Measurements from ENCODE around the gene YBX2.
A peak's percentile ranks its signal among the peaks of the same experiment; 100 is the strongest.

Gene YBX2

DNA sequence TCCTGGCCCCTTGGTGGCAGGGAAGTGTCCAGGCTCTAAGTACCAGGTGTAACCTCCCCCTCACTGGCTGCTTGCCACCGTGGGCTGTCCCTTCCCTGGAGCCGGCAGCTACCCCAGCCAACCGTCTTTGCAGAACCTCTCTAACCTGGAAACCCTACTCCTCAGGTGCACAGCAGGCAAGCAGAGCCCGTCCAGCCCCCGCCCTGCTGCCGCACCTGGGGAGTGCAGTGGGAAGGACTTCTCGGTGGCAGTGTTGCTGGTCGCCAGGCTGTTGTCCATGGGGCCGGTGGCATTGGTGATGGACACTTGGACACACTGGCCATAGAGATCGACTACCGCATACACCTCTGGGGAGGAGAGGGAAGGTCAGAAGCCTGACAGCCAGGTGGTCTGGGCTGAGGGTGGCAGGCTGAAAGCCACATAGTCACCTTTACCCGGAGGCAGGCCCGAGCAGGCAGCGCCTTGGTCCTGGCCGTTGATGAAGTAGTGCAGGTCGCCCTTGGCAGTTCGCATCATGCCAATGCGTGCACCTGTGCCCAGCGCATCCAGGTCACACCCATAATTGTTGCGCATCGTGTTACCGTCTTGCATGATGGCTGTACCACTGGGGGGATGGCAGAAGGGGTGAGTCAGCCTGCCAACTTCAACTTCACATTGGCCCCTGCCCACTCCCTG lies 28.2 kb upstream of the YBX2 start:
- no peak for DNase-seq

DNA sequence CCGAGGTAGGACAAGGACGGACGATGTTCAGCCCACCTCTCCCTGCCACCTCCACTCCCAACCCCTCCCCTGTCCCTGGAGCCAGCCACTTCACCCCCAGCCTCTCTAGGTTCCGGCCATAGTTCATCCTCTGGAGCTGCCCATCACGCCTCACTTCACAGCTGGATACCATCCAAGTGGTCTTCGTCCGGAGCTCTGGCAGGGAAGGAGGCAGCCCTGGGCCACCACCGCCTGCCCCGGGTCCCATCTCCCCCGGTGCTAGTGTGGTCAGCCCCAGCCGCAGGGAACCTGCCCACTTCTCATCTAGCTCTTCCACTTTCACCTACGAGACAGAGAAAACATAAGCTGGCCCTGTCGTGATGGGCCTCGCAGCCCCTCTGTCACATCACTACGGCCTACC lies 27.0 kb upstream of the YBX2 start:
- DNase-seq, result no peak

DNA sequence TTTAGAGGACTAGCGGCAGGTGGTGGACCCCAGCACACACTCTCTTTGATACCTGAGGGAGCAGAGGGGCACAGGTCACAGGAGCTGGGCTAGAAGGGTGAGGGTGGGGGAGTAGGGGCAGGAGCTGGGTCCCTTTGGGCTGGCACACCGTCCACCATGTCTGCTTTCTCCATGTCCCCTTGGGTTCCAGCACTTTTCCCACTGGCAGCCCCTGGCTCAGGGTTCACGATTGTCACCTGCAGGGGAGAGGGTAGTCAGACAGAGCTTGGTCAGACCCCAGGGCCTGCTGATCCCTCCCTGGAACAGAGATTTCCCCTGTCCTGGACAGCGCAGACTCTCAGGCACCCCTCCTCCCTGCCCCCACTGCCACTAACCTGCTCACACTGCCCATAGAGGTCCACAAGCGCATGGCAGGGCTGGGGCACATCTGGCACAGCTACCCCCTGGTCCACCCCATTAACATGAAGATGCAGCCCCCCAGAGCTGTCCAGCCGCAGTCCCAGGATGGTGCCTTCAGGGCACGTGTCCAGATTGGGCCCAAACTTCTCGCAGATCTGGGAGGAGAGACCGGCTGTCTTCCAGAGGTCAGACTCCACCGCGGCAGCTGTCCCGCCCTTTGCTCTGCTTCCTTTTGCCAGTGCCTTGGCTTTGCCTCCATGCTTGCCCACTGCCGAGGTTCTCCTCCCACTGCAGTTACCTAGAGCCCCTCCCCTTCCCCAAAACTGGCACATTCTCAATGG lies 23.9 kb upstream of the YBX2 start:
- no peak for DNase-seq

DNA sequence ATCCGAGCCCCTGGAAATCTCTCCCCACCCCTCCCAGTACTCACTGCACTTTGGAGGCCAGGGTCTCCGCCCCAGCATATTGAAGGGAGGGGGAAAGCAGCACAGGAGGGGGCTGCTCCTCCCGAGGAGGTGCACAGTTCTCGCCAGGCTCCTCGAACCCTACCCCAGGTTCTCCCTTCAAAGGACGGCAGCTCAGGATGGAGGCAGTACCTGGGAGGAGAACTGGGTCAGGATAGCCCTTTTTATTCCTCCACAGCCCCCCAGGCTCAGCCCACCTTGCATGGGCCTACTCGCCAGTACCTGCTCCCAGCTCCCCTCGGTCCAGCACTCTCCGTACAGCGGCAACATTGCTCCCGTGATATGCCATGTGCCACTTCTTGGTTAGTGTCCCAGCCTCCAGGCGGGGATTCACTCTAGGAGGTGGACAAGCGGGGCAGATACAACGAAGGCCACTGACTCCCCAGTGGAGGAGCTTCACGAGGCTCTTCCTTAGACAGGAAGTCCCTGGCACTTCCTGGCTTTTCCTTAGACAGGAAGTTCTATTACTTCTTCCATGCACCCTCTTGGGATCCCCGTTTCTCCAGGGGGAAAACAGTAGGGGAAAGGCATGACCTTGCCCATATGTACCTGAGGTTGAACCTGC lies 22.8 kb upstream of the YBX2 start:
- no peak for DNase-seq

DNA sequence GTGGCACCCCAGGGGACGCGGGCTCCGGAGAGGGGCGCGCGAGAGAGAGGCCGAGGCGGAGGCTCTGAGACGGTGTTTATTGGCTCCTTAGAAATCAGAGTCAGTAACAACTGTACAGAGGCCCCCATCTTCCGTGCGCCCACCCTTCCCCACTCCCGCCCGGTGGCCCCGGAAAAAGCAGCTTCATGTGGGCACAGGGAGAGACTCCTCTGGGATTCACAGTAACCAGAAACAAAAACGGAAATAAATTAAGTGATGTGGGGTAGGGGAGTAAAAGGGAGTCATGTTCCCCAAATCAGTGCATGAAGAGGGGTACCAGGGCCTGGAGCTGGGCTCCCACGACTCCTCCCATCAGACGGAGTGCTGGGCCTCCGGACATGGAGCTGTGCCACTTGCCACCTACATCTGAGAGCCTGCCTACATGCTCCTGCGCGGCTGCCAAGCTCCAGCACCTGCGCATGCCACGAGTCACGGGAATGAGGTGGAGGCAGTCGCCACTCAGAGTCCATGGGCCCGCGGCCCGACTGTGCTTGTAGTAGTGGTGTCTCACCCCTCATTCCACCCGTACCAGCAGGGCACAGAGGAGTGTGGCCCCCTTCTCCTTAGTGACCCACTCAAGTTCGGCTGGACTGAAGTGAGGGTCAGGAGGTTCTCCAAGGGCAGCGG lies 21.3 kb upstream of the YBX2 start:
- no peak for DNase-seq

DNA sequence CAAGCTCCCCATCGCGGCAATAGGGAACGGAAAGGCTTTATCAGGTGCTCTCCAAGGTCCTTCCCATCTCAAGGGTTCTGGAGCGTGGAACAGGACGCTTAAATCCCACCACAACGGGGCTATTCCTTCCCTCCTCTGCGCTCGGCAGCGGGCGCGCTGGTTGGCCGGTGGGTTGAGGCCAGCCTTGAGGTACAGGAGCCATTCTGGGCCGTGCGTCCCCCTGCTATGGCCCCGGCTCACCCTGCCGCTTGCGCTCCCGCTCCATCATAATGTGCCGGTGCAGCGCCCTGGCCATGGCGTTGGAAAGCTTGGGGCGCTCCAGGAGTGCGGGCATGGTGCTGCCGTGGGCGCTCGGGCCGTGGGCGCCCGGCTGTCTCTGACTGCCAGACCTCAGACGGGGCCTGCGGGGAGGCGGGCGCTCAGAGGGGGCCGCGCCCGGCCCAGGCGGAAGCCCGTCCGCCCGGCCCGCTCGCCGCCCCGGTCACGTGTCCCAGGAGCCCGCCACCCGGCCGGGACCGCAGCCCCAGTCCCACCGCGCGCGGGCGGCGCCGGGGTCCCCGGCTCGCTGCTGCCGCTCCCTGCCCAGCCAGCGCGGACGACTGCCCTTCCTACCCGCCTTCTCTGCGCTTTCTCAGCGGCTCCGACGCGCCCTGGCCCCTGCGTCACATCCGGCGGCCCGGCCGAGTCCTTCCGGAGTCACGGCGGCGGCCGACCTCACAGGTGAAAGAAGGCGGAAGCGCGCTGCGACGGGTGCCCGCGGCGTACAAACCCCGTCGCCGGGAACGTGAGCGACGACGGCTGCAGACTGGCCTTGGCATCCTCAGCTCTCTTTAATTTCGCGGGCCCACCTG lies 20.5 kb upstream of the YBX2 start, which contains the start of gene GPS2:
Gene GPS2 (minus strand): TSS at position 642 of the 851 bp plus-strand sequence. CDS start 308 bp downstream, at position 334.
- peak; percentile 95 for DNase-seq

DNA sequence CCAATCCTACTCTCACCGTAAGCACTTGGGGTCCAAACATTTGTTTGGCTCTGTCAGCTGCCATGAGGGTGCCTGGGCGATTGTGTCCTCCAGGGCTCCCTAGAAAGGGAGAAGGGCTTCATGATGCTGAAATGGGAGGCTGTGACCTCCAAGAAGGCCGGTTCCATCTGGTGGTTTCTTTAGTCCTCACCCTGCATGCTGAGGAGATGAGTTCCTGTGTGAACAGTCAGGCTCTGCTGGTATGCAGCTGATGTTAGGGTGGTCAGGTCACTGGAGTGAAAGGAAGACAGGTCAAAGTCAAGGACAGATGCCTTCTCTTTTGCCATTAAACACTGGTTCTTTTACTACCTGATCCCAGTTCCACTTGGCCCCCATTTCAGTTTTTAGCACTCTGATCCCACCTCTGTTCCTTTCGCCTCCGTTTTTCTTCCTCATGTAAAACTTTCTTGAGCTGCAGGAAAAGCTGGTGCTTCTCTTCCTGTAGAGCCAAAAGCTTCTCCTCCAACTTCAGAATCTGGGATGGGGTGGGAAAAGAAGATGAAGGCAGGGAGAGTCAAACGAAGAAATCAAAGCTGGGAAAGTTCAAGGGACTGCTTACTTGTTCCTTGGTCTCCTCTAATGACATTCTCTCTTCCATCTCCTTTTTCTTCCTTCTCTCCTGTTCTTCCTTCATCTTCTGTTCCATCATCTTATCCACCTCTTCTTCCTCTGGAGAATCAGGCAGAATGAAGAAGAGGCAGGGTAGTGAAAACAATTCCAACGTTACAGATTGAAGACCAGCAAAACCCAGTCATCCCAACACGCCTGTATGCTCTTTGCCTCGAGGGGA lies 19.7 kb upstream of the YBX2 start:
- no peak for DNase-seq

DNA sequence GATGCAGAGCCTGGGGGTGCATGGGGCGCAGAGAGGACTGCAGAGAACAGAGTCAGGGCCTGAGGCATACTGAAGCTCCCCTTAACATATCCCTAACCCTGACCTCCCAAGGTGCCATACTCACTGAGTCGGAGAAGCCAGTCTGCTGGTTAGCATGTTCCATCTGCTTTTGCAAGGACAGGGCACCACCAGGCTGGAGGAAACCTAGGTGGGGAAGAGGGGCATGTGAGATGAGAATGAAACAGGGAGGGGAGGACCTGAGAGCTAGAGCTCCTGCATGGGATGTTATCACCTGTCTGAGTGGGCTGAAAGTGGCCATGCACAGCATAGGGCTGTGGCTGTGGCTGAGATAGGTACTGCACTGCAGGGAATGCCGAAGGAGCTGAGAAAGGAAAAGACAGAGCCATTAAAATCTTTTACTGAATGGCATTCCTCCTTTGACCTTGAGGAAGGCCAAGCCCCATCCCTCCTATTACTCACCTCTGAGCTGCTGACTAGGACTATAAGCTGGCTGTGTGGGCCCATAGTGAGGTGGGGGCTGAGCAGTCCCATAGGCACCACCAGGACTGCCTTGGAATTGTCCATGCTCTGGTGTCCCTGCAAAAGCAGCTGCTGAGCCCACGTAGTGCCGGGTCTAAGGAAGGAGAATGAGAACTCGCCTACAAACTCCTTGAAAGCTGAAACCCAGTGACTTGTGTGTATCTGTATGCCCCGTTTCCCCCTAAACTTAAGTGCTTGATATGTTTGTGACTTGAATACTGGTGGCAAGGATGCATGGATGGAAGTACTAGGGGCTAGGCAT lies 18.9 kb upstream of the YBX2 start:
- peak; percentile 32 for DNase-seq

DNA sequence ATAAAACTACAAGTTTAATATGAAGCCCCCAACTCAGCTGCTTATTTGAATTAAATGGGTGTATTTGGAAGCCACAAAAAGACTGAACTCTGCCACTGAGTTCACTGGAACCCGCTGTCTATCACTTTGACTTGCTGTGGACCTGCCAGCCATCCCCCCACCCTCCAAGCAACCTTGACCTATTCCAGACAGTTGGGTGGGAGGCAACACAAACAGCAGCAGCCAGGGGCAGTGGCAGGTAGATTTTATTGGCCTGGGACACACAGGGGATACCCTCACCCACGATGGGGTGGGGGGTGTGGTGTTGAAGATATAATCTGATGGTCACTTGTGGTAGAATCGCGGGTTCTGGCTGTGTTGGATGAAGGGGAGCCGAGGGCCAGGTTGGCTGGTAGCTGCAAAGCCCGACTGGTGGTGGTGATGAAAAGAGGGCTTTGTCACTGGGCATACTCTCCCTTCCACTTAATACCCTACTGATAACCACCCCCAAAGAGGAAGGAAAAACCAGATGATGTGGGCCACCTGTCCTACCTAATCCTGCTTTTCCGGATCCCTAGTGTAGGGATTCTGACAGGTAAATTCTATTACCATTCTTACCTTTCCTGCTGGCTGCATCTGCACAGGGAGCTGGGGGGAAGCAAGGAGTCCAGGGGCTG lies 18.1 kb upstream of the YBX2 start:
- DNase-seq, result no peak

DNA sequence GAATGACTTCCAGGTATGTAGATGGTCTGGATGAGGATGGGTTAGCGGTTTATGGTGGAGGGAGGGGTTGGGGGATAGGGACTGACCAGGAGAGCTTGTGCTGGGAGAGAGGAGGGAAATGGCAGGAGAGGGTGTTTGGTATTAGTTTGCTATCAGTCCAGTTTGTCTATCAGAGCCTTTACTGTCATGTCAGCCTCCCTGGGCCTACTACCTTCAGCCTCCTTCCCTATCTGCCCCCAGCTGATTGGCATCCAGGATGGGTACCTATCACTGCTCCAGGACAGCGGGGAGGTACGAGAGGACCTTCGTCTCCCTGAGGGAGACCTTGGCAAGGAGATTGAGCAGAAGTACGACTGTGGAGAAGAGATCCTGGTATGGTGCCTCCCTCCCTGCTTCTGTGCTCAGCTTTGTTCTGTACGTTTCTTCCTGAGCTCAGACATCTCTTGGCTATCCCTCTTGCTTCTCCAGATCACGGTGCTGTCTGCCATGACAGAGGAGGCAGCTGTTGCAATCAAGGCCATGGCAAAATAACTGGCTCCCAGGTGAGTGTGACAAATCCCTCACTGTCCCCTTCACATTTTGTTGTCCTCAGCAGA lies 16.8 kb upstream of the YBX2 start:
- no peak for DNase-seq

DNA sequence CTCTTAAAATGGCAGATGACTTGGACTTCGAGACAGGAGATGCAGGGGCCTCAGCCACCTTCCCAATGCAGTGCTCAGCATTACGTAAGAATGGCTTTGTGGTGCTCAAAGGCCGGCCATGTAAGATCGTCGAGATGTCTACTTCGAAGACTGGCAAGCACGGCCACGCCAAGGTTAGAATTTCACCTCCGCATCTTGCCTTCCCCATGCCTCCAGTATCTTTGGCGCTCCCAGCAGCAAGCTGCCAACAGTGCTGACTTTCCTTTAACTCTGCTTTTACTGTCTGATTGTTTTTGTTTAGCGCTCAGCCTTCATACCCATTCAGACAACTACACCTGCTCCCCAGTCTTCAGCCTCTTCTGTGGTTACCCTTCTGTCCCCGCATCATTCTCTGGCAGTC lies 15.2 kb upstream of the YBX2 start:
- DNase-seq, result no peak

DNA sequence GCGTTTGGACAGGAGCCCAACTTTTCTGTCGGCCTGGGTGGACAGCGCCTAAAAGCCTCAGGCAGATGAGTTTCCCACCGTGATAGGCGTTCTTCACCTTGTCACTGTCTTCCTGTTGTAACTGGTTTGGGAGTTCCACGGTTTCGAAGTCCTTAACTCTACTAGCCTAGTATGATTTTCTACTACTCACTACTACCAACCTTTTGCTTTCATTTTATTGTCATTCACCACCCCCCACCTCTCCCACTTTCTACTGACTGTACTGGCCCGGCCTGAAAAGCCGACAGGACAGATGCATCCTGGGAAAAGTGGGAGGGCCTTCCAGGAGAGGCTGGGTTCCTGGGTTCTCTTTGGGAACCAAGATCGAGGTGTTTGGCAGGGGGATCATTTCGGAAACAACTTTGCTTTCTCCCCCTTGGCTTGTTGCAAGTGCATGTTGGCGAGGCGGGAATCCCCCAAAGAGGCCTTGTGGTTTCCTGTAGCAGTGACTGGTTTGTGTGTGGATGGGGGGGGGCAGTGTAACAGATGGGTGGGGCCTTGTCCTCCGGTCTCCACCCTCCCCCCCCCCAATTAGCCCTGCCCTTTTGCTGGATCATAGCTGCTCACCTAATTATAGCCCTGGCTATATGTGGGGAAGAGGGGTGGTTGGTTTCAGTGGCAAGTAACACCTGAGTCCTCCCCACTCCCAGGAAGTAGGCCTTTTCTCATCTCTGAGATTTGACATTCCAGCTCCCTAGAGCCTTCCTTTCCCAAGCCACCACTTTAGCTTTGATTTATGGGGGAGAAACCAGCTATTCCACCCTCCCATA lies 14.4 kb upstream of the YBX2 start:
- DNase-seq, result peak; percentile 82

DNA sequence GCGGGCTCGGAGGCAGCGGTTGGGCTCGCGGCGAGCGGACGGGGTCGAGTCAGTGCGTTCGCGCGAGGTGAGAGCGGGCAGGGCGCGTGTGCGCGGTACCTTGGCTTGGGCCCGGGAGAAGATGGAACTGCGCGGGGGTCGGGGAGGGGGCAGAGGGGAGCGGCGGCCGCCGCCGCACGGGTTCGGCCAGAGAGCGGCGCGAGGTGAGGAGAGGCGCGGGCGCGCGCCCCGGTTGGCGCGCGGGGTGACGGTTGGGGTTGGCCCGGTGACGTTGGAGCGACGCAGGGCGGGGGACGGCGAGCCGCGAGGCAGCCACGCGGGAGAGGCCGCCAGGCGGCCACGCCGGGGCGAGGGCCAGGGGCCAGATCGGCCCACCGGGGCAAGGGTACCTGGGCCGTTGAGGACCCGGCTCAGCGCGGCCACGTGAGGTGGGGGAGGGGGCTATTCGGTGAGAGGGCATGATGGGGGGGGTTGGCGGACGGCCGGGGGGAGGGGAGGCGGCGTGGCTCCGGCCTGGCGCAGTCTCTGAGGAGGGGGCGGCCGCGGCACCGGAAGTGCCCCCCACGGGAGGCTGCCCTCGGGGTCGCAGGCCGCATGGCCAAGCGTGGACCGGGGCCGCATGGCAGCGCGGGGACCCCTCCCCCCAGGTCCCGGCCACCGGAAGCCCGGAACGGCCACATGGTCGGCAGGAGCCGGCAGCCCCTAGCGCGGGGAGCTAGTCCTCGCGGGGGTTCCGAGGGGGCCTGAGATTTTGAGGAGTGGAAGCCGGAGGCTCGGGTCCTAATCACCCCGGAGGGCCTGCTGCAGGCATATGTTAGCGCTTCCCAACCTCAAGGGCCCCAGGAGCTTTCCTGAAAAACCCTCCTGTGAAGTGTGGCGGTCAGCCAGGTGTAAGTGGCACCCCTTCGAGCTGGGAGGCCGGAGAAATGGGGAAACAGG lies 13.5 kb upstream of the YBX2 start:
- DNase-seq, result peak; percentile 67

DNA sequence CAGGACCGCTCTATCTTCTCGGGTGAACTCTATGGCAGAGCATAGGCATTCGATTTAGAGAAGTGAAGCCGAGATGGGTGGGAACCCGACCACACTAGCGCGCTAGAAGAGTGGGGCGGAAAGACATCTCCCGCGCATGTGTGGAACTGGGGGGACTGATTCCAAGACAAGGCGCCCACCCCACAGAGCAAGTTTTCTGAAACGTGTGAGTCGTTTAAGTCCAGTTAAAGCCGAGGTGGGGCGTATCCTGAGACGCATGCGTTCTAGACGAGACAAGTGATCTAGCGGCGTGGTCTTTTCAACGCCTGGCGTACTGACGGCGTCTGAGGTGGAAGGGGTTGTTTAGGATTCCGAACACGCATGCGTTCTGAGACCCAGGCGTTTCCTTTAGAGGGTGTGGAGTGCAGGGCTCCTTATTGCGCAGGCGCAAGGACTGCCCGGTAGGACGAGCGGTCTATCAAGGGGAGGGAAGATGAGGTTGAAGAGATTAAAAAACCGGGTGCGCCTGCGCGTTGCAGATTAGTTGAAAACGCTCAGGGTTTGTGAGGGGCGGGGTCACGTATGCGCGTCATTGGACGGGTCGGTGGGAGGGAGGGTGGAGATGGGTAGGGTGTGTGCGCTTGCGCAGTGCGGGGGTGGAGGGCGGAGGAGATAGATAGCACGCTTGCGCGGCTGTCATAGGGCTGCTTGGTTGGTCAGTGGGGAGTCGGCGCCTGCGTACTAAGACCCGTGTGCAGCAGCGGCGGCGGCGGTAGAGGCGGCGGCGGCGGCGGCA lies 12.7 kb upstream of the YBX2 start, which contains the start of gene EIF5A:
Gene EIF5A (plus strand): TSS at position 718 of the 775 bp plus-strand sequence. CDS start 2,008 bp downstream, outside the sequence.
- peak; percentile 99 for DNase-seq

DNA sequence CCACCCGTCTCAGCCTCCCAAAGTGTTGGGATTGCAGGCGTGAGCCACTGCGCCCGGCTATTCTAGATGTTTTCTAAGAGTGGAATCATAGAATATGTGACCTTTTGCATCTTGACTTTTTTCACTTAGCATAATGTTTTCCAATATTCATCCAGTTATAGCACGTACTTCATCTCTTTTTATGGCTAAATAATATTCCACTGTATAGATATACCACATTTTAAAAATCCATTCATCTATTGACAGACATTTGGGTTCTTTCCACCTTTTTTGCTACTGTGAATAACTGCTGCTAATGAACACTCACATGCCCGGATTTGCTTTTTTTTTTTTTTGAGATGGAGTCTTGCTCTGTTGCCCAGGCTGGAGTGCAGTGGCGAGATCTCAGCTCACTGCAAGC lies 9.7 kb upstream of the YBX2 start:
- no peak for DNase-seq

DNA sequence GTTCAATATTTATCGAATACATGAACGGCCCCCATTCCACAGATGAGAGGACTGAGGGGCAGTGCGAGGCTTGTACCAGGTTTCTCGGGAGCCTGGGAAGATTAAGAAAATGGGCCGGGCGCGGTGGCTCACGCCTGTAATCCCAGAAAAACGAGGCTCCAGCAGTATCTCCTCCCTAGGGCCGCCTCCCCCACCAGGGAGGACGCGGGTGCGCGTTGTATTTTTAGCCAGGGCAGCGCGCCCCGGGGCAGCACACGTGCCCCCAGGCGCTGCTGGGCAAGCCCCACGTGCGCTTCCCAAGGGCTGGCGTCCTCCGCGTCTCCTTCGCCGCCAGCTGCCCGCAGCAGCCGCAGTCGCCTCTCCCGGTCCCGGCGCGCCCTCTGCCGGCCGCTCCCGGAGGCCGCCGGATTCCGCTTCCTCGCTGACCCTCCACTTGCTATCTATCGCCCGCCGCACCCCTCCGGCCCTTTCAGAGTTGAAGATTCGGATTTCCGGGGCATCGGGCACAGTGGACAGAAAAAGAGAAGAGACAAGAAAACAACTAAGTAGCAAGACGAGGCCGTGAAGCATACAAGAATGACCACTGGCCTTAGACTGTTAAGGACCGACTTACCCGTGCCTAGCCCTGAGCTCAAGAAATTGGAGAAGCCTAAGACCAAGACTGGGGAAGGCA lies 1.9 kb upstream of the YBX2 start:
- peak; percentile 74 for DNase-seq

All from activated T-cell treated with anti-CD3 and anti-CD28 coated beads, Interleukin-2, amount 50 U/mL, for 1 hour (primary cell).